ENCODE results near the gene AGTRAP. TPM values are rescaled to one million over a fixed set of nuclear protein-coding genes. Genes with fewer than 3 reads are reported as not detected.

AGTRAP gene
- total and polyA plus RNA-seq, 2 of the 4 experiments (the other 2 are of a cell fraction) = 21.5 to 57.7 TPM

DNA sequence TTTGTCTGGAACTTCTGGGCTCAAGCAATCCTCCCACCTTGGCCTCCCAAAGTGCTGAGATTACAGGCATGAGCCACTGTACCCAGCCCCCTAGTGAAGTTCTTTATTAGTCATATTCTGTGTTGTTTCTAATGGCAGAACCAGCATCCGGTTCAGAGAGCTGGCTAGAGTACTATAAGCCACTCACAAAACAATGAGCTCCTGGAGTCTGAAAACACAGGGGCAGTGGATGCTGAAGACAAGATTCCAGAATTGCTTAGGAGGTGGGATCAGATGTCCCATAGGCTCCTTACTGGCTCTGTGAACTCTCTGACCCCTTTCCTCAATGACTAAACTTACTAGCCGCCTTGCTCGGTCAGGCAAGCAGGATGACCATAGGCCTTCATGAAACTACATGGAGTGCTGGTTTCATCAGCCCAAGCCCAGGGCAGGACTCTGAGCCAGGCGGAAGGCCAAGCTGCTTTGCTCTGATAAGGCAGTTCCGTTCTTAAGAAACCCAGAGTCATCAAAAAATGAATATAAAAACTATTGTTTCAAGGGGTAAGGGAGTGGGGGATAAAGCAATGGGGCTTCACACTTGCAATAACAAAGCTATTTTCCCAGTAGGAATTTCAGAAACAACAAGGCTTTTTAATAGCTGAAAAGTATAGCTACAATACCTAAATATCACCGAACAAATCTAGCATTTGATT is 61.7 kb downstream of the AGTRAP start (continued):
- no peak for TF ChIP-seq SMC3 (IDR thresholded peaks at IDR 0.05; ENCODE audit: low read depth, low read length)

DNA sequence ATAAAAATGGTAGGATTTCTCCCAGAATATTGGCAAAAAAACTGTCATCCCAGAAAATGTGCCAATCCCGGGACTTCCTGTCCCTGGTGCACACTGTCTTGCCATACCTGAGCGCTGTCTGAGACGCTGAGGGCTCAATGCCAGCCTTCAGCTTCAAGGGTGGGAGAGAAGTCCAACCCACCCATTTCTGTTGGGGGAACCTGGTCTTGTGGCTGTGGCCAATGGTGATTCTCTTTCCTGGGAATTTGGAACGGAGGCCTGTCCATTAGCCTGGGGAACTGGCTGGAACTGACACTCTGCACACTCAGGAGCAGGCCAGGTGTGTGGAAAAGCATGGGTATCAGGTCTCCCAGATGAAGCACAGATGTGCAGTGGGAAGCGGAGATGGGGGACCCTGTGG is 63.2 kb downstream of the AGTRAP start:
- Histone ChIP-seq H3K23ac (ENCODE audit: low read depth, low read length) (no peak overlapping the region), H2BK20ac (ENCODE audit: low read depth, low read length) (no peak overlapping the region), H3K4ac (ENCODE audit: low read depth, low read length) (no peak overlapping the region), H3K56ac (ENCODE audit: extremely low read depth, insufficient read depth, low read length) (no peak overlapping the region), H2BK5ac (ENCODE audit: low read depth, low read length, poor library complexity, severe bottlenecking) (no peak overlapping the region), H2AFZ (replicated peaks; ENCODE audit: low read length, poor library complexity) (no peak overlapping the region), H2BK15ac (ENCODE audit: low read depth, low read length) (no peak overlapping the region), H3K27me3 (ENCODE audit: control insufficient read depth, insufficient read depth, low read length) (no peaks in the 10 kb centered on the region), H4K20me1 (ENCODE audit: insufficient read depth, low read length) (no peaks in the 10 kb centered on the region), H3K36me3 (ENCODE audit: control insufficient read depth, insufficient read depth, low read length) (peaks cover 41% of the 10 kb centered on the region), H3K4me2 (ENCODE audit: low read depth, low read length) (no peak overlapping the region), H4K5ac (ENCODE audit: low read depth, low read length) (no peak overlapping the region), H3K9me3 (ENCODE audit: control insufficient read depth, insufficient read depth, low read length) (no peaks in the 10 kb centered on the region), H4K91ac (ENCODE audit: insufficient read depth, low read depth, low read length) (no peak overlapping the region), H2AK5ac (ENCODE audit: low read depth, low read length) (no peak overlapping the region), H3K4me1 (ENCODE audit: control insufficient read depth, insufficient read depth, low read length) (peaks cover 10% of the 10 kb centered on the region), H3K18ac (ENCODE audit: low read depth, low read length) (no peak overlapping the region), H3K4me3 (ENCODE audit: insufficient read depth, low read depth, low read length) (no peak overlapping the region), H3K14ac (replicated peaks; ENCODE audit: low read depth, low read length) (no peak overlapping the region), H2BK120ac (ENCODE audit: low read depth, low read length) (no peak overlapping the region), H4K8ac (ENCODE audit: low read depth in 2 of 2, low read length in 2 of 2) (no peak overlapping the region), H3K79me1 (ENCODE audit: low read depth in 1 of 2, low read length in 2 of 2) (peaks cover 0 to 27% of the 10 kb centered on the region in 2 experiments; a peak in 2 of 4 replicates), H3K9ac (ENCODE audit: low read depth, low read length) (no peak overlapping the region), H2AK9ac (replicated peaks; ENCODE audit: low read depth, low read length, poor library complexity) (no peak overlapping the region), H3K27ac (ENCODE audit: insufficient read depth, low read length) (no peak overlapping the region), H3K9me1 (ENCODE audit: insufficient read depth, low read length) (peaks cover 6% of the 10 kb centered on the region; the same call in 1 of the 2 replicates)
- no peak for ATAC-seq (ENCODE audit: low read depth)
- 100% methylated on average over 1 of the region's 5 CpGs; no CpG with 5 or more reads in 1 of the 2 experiments for WGBS, 2 experiments (ENCODE audit: extremely low coverage in 2 of 2, insufficient read length in 1 of 2)
- in situ Hi-C loops (cut with MboI; ENCODE audit: low sequenced_read_pairs) (no loop called here), dilution Hi-C loops (cut with HindIII; ENCODE audit: low sequenced_read_pairs, unreplicated experiment) (no loop called here), intact Hi-C loops (cut with micrococcal nuclease) (no loop called here)
- ChIA-PET POLR2A (ENCODE audit: unreplicated experiment) (no interaction called here), CTCF (no interaction called here)
- DNase-seq = no peak
- BruUV-seq (replicated peaks) = no TSS peak
- no peak for TF ChIP-seq BHLHE40 (IDR thresholded peaks at IDR 0.05; ENCODE audit: low read depth, low read length)
- TF ChIP-seq, protein P1, sequence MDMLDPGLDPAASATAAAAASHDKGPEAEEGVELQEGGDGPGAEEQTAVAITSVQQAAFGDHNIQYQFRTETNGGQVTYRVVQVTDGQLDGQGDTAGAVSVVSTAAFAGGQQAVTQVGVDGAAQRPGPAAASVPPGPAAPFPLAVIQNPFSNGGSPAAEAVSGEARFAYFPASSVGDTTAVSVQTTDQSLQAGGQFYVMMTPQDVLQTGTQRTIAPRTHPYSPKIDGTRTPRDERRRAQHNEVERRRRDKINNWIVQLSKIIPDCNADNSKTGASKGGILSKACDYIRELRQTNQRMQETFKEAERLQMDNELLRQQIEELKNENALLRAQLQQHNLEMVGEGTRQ (IDR thresholded peaks at IDR 0.05; ENCODE audit: low read depth, low read length) = no peak
- TF ChIP-seq MAFK (IDR thresholded peaks at IDR 0.05; ENCODE audit: low read depth, low read length) = no peak
- no peak for TF ChIP-seq FOS (IDR thresholded peaks at IDR 0.05; ENCODE audit: low read depth, low read length)
- no peak for TF ChIP-seq NFE2L2 (IDR thresholded peaks at IDR 0.05; ENCODE audit: low read depth, low read length)
- no peak for TF ChIP-seq MXI1 (IDR thresholded peaks at IDR 0.05; ENCODE audit: borderline replicate concordance, low read depth, low read length)
- TF ChIP-seq RAD21 (IDR thresholded peaks at IDR 0.05; ENCODE audit: low read length) = no peak
- TF ChIP-seq CHD1 (IDR thresholded peaks at IDR 0.05; ENCODE audit: low read depth, low read length) = no peak
- no peak for TF ChIP-seq SMC3 (IDR thresholded peaks at IDR 0.05; ENCODE audit: low read depth, low read length)
- TF ChIP-seq CEBPB (IDR thresholded peaks at IDR 0.05; ENCODE audit: low read depth, low read length) = no peak
- TF ChIP-seq MAZ (IDR thresholded peaks at IDR 0.05; ENCODE audit: borderline replicate concordance, low read depth, low read length) = no peak
- TF ChIP-seq, protein P2, sequence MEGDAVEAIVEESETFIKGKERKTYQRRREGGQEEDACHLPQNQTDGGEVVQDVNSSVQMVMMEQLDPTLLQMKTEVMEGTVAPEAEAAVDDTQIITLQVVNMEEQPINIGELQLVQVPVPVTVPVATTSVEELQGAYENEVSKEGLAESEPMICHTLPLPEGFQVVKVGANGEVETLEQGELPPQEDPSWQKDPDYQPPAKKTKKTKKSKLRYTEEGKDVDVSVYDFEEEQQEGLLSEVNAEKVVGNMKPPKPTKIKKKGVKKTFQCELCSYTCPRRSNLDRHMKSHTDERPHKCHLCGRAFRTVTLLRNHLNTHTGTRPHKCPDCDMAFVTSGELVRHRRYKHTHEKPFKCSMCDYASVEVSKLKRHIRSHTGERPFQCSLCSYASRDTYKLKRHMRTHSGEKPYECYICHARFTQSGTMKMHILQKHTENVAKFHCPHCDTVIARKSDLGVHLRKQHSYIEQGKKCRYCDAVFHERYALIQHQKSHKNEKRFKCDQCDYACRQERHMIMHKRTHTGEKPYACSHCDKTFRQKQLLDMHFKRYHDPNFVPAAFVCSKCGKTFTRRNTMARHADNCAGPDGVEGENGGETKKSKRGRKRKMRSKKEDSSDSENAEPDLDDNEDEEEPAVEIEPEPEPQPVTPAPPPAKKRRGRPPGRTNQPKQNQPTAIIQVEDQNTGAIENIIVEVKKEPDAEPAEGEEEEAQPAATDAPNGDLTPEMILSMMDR (conservative IDR thresholded peaks at IDR 0.05; ENCODE audit: low read depth, low read length) = no peak
- TF ChIP-seq RCOR1 (IDR thresholded peaks at IDR 0.05; ENCODE audit: insufficient replicate concordance, low read length) = no peak
- no peak for TF ChIP-seq POLR2A (IDR thresholded peaks at IDR 0.05; ENCODE audit: low read depth, low read length)
- no peak for TF ChIP-seq RFX5 (IDR thresholded peaks at IDR 0.05; ENCODE audit: low read depth, low read length)

Data from IMR-90 (cell line).